ENCODE measurements around the gene OR2L13.
"Not testable (repeated sequence)": the region's sequence is repeated elsewhere in the genome, so short reads cannot be mapped to it uniquely, and the experiment has no call there.

The OR2L13 gene

DNA sequence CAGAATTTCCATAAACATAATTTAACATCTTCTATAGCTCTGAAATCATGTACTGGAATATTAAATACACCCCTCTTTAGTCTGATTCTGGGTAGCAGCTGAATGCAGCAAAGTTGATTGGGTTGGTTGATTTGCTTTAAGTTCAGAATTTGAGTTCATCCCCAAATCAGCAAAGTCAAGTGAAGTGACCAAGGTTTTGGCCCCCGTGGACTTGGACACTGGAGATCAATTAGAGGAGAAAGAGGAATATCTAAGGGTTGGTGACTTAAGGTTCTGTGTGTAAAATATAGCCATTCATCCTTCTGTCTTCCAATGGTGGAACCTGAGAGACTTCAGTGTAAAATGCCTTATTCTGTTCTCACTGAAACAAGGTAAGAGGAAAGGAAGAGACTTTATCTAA, at the start of gene OR2L13:
TSS of gene OR2L13 (plus strand) at position 301 of the 400 bp plus-strand sequence. CDS start 4,192 bp downstream, outside the sequence.
- no peak for DNase-seq

GRCh38 chr1:248045209-248045608, 49.8 kb upstream of the OR2L13 start:
- DNase-seq: no peak

- DNase-seq: no peak
Observed at GRCh38 chr1:248046536-248046935, 48.4 kb upstream of the OR2L13 start, which contains the start of gene OR2L3. OR2L3 (plus strand) TSS chr1:248046836; CDS start chr1:248060682, 13,846 bp downstream.

DNA sequence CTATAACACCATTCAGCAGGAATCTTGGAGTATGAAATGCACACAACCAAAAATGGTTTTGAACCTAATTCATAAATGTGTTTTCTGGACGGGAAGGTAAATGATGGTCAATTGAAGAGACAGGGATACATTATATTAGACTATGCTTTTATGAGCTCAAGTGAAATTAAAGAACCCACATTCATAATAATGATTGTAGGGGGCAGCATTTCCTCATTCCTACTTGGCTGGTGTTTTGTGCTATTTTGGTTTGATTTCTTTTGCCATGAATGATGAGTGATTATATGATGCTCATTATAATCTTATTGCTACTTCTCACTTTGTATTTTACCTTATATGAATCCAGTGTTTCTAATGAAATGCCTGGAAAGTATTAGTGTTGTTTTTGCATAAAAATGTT, 48.0 kb upstream of the OR2L13 start:
- no peak for DNase-seq

GRCh38 chr1:248054671-248055070, 40.3 kb upstream of the OR2L13 start:
- DNase-seq: no peak

GRCh38 chr1:248055261-248055660, 39.7 kb upstream of the OR2L13 start:
- no peak for DNase-seq

GRCh38 chr1:248065071-248065470, 29.9 kb upstream of the OR2L13 start:
- no peak for DNase-seq

DNA sequence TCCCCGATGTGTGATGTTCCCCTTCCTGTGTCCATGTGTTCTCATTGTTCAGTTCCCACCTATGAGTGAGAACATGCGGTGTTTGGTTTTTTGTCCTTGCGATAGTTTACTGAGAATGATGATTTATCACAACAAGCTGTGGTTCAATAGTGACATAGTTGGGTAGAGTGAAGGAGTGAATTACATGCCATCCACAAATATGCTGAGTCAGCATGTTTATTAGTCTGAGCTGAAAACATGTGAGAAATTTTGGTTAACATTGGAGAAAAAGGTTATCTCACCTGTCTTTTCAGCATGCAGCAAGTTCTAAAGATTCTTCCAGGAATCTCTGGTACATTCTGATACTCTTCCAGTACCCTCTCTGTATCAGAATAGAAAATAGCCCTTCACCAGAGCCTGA, 29.4 kb upstream of the OR2L13 start:
- DNase-seq: no peak

- not testable (repeated sequence) for DNase-seq
Observed at GRCh38 chr1:248083864-248084263, 11.1 kb upstream of the OR2L13 start.

DNA sequence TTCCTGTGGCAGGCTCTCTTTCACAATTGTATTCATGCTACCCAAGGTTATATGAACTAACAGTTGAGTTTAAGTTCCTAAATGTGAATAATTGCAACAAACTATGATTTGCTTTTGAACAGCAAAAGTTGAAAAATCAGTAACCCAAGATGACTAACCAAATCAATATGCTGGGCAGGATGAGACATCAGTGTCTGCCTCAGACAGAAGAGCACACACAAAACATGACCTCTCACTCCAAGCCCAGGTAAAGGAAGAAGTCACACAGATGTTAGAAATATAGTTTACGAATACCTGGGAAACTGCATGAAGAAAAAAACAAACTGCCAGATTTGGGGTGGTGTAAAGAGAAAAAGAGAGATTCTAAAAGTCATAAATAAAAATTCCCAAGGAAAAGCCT, 3.5 kb downstream of the OR2L13 start:
- DNase-seq: no peak

DNA sequence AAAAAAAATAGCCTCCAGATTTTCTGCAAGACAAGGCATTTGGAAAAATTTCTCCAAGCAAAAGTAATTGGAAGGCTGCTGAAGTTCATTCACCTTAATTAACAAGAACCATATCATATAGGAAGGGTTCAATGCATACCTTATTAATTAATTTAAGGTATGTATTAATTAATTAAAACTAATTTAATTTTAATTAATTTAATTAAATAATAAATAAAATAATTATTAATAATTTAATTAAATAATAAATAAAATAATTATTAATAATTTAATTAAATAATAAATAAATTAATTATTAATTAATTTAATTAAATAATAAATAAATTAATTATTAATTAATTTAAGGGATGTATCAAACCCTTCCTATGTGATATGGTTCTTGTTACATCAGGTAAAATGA, 7.9 kb downstream of the OR2L13 start:
- DNase-seq: no peak

DNA sequence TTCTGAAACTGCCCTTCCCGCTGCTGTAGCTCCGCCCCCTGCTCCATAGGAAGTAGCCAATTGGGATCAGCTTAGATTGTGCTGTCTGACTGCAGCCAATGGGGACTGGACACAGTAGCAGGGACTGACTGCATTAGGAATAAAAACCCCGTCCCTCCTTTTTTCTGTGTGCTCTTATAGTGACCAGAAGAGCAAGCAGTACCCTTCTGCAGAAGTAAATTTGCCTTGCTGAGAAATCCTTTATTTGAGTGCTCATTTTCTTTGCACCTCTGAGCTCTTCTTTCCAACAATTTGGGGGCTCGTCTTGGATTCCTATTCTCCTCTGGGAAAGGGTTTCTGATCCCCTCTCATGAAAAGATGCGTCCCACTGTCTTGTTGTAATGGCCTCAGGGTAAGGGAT, 16.2 kb downstream of the OR2L13 start:
- DNase-seq: no peak

GRCh38 chr1:248114890-248115289, 19.9 kb downstream of the OR2L13 start:
- no peak for DNase-seq

DNA sequence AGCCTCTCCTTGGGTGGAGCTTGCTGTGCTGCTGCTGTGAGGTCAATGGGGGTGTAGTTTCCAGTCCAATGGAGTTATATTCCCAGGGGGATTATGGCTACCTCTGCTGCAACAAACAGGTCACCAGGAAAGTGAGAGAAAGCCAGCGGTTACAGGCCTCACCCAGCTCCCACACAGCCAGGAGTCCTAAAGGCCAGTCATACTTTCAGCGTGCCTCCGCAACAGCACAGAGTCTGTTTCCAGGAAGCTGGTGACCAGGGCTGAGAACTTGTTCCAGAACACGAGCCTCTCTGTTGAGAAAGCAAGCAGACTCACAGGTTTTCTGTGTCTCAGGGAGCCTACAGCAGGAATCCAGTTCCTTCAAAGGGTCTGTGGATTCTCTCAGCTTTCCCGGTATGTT, 32.7 kb downstream of the OR2L13 start:
- no peak for DNase-seq

DNA sequence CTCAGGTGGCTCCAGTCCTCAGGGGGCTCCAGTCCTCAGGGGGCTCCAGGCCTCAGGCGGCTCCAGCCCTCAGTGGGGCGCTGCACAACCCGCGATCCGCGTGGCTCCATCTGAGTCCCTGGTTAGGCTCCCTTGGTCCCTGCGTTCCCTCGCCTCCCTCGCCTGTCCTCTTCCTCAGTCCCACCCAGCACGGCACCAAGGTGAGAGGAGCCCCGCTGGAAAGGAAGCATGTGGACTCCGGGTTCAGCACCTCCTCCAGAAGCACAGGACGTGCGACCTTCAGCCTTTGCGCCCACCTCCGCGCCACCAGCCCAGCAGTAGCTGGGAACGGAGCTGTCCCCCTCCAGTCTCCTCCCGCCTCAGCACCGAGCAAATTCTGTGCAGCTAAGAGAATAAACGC, 41.8 kb downstream of the OR2L13 start:
- no peak for DNase-seq

DNA sequence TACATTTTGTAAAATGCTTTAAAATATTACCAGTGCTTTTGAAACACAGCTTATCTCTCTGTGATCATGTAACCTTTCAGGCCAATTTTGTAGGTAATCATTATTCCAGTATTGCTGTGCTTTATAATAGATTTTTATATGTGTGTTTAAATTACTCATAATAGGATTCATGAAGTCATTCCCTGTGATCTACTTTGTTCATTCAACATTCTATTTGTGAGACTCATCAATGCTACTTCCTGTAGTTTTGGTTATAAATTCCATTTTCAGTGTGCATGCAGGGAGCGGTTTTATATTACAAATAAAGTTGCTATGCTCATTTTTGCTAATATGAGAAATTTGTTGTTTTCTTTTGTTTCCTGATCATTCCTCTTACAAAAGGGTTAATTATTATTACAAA, 45.9 kb downstream of the OR2L13 start:
- no peak for DNase-seq

DNA sequence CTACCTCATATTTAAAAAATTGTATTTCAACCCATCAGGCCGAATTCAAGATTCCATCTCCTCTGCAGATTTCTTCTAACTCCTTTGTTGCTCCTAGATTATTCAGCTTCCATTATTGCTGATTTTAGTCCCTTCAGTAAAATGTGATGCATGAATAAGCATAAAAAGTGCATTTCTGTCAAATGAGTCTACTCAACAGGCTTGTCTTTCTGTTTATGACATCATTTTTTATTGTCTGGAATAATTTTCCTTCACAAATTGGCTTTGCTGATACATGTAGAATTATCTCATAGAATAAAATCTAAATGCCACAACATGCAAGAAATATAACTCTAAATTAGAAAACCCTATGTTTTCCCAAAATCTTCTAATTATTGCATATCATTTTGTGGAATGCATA, 48.3 kb downstream of the OR2L13 start:
- DNase-seq: no peak

- DNase-seq: no peak
Observed at GRCh38 chr1:248144513-248145198, 49.7 kb downstream of the OR2L13 start, which contains the start of gene OR2M5. OR2M5 (plus strand) TSS chr1:248145148; CDS start chr1:248145148, 0 bp downstream.

Measured in DMS79 treated with DMSO at 0.1 percent for 48 hours (cell line).